HepG2 (cell line): ENCODE data around the gene BCL7A. TPM values are rescaled to one million over a fixed set of nuclear protein-coding genes. Genes with fewer than 3 reads are reported as not detected.

ENCODE experiments used
- ARNT ChIP-seq: fragments of 450-650 bp; IDR thresholded peaks from 2 replicates; pipeline ENCODE4 v1.6.1; 2017
- ATF7 ChIP-seq, 2 experiments: fragments of 450-650 bp in 1 of 2; sonication (generic) in 1 of 2; formaldehyde crosslinking in 1 of 2; IDR thresholded peaks; 2 replicates each; pipeline versions ENCODE4 v1.4.0 to v1.6.1; 2016 to 2020; ENCODE audit warnings: antibody characterized with exemption in 1 of 2, mild to moderate bottlenecking in 1 of 2, missing genetic modification reagents in 1 of 2
- ATM ChIP-seq: fragments of 450-650 bp; IDR thresholded peaks from 2 replicates; pipeline ENCODE4 v1.7.1; 2017; ENCODE audit warnings: mild to moderate bottlenecking, borderline replicate concordance
- BATF2 ChIP-seq: sonication (generic); formaldehyde crosslinking; IDR thresholded peaks from 2 replicates; pipeline ENCODE4 v1.8.0; 2022; ENCODE audit warnings: mild to moderate bottlenecking, missing genetic modification reagents, moderate library complexity
- CCDC6 ChIP-seq: sonication (generic); formaldehyde crosslinking; IDR thresholded peaks from 2 replicates; pipeline ENCODE4 v1.8.1; 2022; ENCODE audit warnings: mild to moderate bottlenecking, missing genetic modification reagents, moderate library complexity
- CEBPG ChIP-seq: IDR thresholded peaks from 2 replicates; pipeline ENCODE4 v1.6.1; 2016
- EEA1 ChIP-seq: sonication (generic); formaldehyde crosslinking; IDR thresholded peaks from 2 replicates; pipeline ENCODE4 v1.5.1; 2020; ENCODE audit warnings: mild to moderate bottlenecking, missing genetic modification reagents, borderline replicate concordance
- ERF ChIP-seq: IDR thresholded peaks from 2 replicates; pipeline ENCODE4 v1.6.1; 2018; ENCODE audit warnings: missing biosample characterization, missing genetic modification reagents
- ETV5 ChIP-seq: IDR thresholded peaks from 2 replicates; pipeline ENCODE4 v1.6.1; 2018; ENCODE audit warnings: missing biosample characterization, missing genetic modification reagents, inconsistent platforms, borderline replicate concordance
- ETV6 ChIP-seq: sonication (generic); formaldehyde crosslinking; conservative IDR thresholded peaks from 2 replicates; pipeline ENCODE4 v1.4.0; 2020; ENCODE audit warnings: missing genetic modification reagents
- GATAD2A ChIP-seq: IDR thresholded peaks from 2 replicates; pipeline ENCODE4 v1.6.1; 2016
- HNRNPK ChIP-seq: fragments of 200-400 bp; formaldehyde crosslinking; IDR thresholded peaks from 2 replicates; pipeline ENCODE4 v1.6.1; 2018; ENCODE audit warnings: low read length, low read depth, moderate library complexity, mild to moderate bottlenecking; ENCODE audit not compliant: poor library complexity, severe bottlenecking
- HOXA5 ChIP-seq: sonication (generic); formaldehyde crosslinking; IDR thresholded peaks from 2 replicates; pipeline ENCODE4 v1.4.0; 2020; ENCODE audit warnings: missing genetic modification reagents
- HOXA7 ChIP-seq: sonication (generic); formaldehyde crosslinking; IDR thresholded peaks from 2 replicates; pipeline ENCODE4 v1.8.1; 2022; ENCODE audit warnings: mild to moderate bottlenecking, missing genetic modification reagents, moderate library complexity
- MYC ChIP-seq: sonication (generic); formaldehyde crosslinking; IDR thresholded peaks from 2 replicates; pipeline ENCODE4 v1.9.0; 2021; ENCODE audit warnings: missing genetic modification reagents, borderline replicate concordance
- NCOA1 ChIP-seq: sonication (generic); formaldehyde crosslinking; IDR thresholded peaks from 2 replicates; pipeline ENCODE4 v1.9.0; 2021; ENCODE audit warnings: missing genetic modification reagents
- NRL ChIP-seq: sonication (generic); formaldehyde crosslinking; IDR thresholded peaks from 2 replicates; pipeline ENCODE4 v1.5.0; 2020; ENCODE audit warnings: missing genetic modification reagents, mild to moderate bottlenecking, moderate library complexity, borderline replicate concordance
- SALL1 ChIP-seq: sonication (generic); formaldehyde crosslinking; IDR thresholded peaks from 2 replicates; pipeline ENCODE4 v1.8.0; 2022; ENCODE audit warnings: mild to moderate bottlenecking, missing genetic modification reagents
- SSRP1 ChIP-seq: IDR thresholded peaks from 2 replicates; pipeline ENCODE4 v1.6.1; 2016; ENCODE audit warnings: control low read depth
- ZBTB21 ChIP-seq: sonication (generic); formaldehyde crosslinking; IDR thresholded peaks from 2 replicates; pipeline ENCODE4 v1.4.0; 2020; ENCODE audit warnings: missing genetic modification reagents
- ZEB1 ChIP-seq: IDR thresholded peaks from 2 replicates; pipeline ENCODE4 v1.6.1; 2012; ENCODE audit warnings: mild to moderate bottlenecking, low read depth, inconsistent platforms; ENCODE audit not compliant: insufficient replicate concordance
- ZKSCAN5 ChIP-seq: sonication (generic); formaldehyde crosslinking; IDR thresholded peaks from 2 replicates; pipeline ENCODE4 v1.5.1; 2020; ENCODE audit warnings: mild to moderate bottlenecking, missing genetic modification reagents
- ZNF30 ChIP-seq: sonication (generic); formaldehyde crosslinking; IDR thresholded peaks from 2 replicates; pipeline ENCODE4 v1.5.0; 2020; ENCODE audit warnings: mild to moderate bottlenecking, missing genetic modification reagents
- ZNF605 ChIP-seq: sonication (generic); formaldehyde crosslinking; IDR thresholded peaks from 2 replicates; pipeline ENCODE4 v1.8.0; 2022; ENCODE audit warnings: mild to moderate bottlenecking, missing genetic modification reagents
- ZNF777 ChIP-seq: sonication (generic); formaldehyde crosslinking; IDR thresholded peaks from 2 replicates; pipeline ENCODE4 v1.4.0; 2020; ENCODE audit warnings: missing genetic modification reagents
- polyA plus RNA-seq, 8 experiments: library from polyadenylated mRNA; depleted of rRNA in 3 of 8; stranded (reverse) in 7 of 8; unstranded in 1 of 8; fragments of >200 nt; fragmentation: Illumina TruSeq in 4 of 8; extraction: Trizol in 4 of 8; gene quantifications; 2 replicates each; pipeline versions ENCODE4 v1.2.1 to v1.2.3, GENCODE V29; 2011 to 2016; ENCODE audit warnings: low read depth in 4 of 8, missing spikeins in 1 of 8, mixed read lengths in 1 of 8; ENCODE audit not compliant: insufficient read depth in 1 of 8
- total RNA-seq, 5 experiments: library from RNA; depleted of rRNA; stranded (reverse); fragments of >200 nt; fragmentation: Illumina TruSeq; extraction: Trizol; gene quantifications; 2 replicates each; pipeline ENCODE4 v1.2.3, GENCODE V29; 2016; ENCODE audit warnings: low read depth in 1 of 5
- TF ChIP-seq, protein P1 (sequence below): sonication (generic); formaldehyde crosslinking; IDR thresholded peaks from 2 replicates; pipeline ENCODE4 v1.5.1; 2020; ENCODE audit warnings: mild to moderate bottlenecking, moderate library complexity, missing genetic modification reagents
- TF ChIP-seq, protein P2 (sequence below): sonication (generic); formaldehyde crosslinking; IDR thresholded peaks from 2 replicates; pipeline ENCODE4 v1.5.0; 2020; ENCODE audit warnings: mild to moderate bottlenecking, missing genetic modification reagents

BCL7A gene
- total and polyA plus RNA-seq, 2 of the 13 experiments (the other 11 are each of a cell fraction or from before 2014, with no cell fraction given): 4.1 to 6.2 TPM

DNA sequence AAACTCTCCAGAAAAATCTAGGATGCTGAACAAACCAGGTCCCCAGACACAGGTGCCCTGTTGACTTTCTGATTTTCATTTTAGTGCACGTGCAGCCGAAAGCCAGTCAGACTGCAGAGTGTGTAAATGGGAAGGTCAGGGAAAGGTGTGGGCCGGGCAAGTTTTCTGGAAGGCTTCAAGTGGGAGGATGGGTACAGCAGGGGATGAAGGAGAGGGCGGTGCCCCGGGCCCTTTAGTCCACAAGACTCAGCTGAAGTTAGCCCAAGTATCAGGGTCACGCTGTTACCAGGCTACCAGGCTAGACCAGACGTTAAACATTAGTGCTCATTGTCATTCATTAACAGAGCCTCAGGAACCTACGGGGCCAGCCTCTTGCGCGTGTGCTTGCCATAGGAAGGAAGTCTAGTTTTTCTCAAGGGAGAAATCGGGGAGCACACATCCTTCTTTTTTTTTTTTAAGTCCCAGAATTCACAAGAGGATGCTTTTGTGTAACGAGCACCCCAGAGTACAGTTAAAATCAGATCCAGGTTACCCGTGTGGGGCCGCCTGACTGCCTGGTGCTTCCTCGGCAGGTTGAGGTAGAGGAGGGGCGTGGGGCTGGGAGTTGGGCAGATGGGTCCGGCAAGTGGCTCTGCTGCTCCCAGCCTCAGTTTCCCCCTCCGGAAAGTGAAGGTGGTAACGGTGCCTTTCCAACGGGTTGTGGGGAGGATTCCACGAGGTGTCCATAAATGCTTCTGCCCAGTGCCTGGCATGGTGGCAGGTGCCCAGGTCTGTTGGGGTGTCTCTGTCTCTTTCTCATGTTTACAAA is 19.1 kb downstream of the BCL7A start (continued):
- TF ChIP-seq, protein P1, sequence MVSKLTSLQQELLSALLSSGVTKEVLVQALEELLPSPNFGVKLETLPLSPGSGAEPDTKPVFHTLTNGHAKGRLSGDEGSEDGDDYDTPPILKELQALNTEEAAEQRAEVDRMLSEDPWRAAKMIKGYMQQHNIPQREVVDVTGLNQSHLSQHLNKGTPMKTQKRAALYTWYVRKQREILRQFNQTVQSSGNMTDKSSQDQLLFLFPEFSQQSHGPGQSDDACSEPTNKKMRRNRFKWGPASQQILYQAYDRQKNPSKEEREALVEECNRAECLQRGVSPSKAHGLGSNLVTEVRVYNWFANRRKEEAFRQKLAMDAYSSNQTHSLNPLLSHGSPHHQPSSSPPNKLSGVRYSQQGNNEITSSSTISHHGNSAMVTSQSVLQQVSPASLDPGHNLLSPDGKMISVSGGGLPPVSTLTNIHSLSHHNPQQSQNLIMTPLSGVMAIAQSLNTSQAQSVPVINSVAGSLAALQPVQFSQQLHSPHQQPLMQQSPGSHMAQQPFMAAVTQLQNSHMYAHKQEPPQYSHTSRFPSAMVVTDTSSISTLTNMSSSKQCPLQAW (CRISPR knock-in tag): peak; percentile 91
- TF ChIP-seq SSRP1 (CRISPR knock-in tag) (no peak), GATAD2A (CRISPR knock-in tag) (peak; percentile 64), ETV5 (CRISPR knock-in tag) (no peak), NCOA1 (CRISPR knock-in tag) (no peak), CCDC6 (CRISPR knock-in tag) (0 out of 2 replicates have a peak, but pooled peaks have one; percentile 42), ARNT (no peak), MYC (CRISPR knock-in tag) (no peak), HOXA5 (peak; percentile 46; the same call in 1 of the 2 replicates), ERF (CRISPR knock-in tag) (0 out of 2 replicates have a peak, but pooled peaks have one; percentile 21), ZKSCAN5 (CRISPR knock-in tag) (no peak), ZBTB21 (no peak), ATM (no peak), ZNF777 (no peak), HNRNPK (no peak), ZNF605 (CRISPR knock-in tag) (no peak), BATF2 (CRISPR knock-in tag) (no peak), ZEB1 (no peak), NRL (CRISPR knock-in tag) (0 out of 2 replicates have a peak, but pooled peaks have one; percentile 16), ATF7 (IDR thresholded peaks at IDR 0.05) (no peak), ATF7 (CRISPR knock-in tag; IDR thresholded peaks at IDR 0.05) (no peak), ETV6 (CRISPR knock-in tag) (no peak), EEA1 (CRISPR knock-in tag) (no peak), HOXA7 (CRISPR knock-in tag) (no peak), SALL1 (CRISPR knock-in tag) (0 out of 2 replicates have a peak, but pooled peaks have one; percentile 26), ZNF30 (CRISPR knock-in tag) (no peak), CEBPG (CRISPR knock-in tag) (no peak)
- TF ChIP-seq, protein P2, sequence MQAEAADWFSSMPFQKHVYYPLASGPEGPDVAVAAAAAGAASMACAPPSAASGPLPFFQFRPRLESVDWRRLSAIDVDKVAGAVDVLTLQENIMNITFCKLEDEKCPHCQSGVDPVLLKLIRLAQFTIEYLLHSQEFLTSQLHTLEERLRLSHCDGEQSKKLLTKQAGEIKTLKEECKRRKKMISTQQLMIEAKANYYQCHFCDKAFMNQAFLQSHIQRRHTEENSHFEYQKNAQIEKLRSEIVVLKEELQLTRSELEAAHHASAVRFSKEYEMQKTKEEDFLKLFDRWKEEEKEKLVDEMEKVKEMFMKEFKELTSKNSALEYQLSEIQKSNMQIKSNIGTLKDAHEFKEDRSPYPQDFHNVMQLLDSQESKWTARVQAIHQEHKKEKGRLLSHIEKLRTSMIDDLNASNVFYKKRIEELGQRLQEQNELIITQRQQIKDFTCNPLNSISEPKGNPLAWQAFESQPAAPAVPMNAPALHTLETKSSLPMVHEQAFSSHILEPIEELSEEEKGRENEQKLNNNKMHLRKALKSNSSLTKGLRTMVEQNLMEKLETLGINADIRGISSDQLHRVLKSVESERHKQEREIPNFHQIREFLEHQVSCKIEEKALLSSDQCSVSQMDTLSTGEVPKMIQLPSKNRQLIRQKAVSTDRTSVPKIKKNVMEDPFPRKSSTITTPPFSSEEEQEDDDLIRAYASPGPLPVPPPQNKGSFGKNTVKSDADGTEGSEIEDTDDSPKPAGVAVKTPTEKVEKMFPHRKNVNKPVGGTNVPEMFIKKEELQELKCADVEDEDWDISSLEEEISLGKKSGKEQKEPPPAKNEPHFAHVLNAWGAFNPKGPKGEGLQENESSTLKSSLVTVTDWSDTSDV (CRISPR knock-in tag): no peak
